Progenitor cell of endocrine pancreas (in vitro differentiated cells): Measurements from ENCODE around the gene RFC2. TPM values are rescaled to one million over a fixed set of nuclear protein-coding genes. Genes with fewer than 3 reads are reported as not detected.

Source experiments
- DNase-seq: peaks from one replicate; pipeline ENCODE4 v3.0.0; 2021; ENCODE audit warnings: low spot score; ENCODE audit not compliant: unreplicated experiment
- H3K27ac Mint-ChIP-seq: 2 replicates; pipeline ENCODE4 v1.8.0; 2021; ENCODE audit warnings: mild to moderate bottlenecking, moderate library complexity, mixed read lengths
- H3K27me3 Mint-ChIP-seq: 2 replicates; pipeline ENCODE4 v1.8.0; 2021; ENCODE audit warnings: mixed read lengths
- H3K36me3 Mint-ChIP-seq: 2 replicates; pipeline ENCODE4 v1.8.0; 2022; ENCODE audit warnings: mixed read lengths; ENCODE audit not compliant: insufficient read depth
- H3K4me1 Mint-ChIP-seq: 2 replicates; pipeline ENCODE4 v1.8.0; 2021; ENCODE audit warnings: low read depth, mixed read lengths
- H3K4me3 Mint-ChIP-seq: 2 replicates; pipeline ENCODE4 v1.8.0; 2021; ENCODE audit warnings: low read depth, mild to moderate bottlenecking, moderate library complexity, mixed read lengths
- H3K9me3 Mint-ChIP-seq: 2 replicates; pipeline ENCODE4 v1.8.0; 2021; ENCODE audit warnings: low read depth, mixed read lengths
- total RNA-seq: library from RNA; stranded (reverse); gene quantifications from 2 replicates; pipeline ENCODE4 v1.2.1, GENCODE V29; 2021
- TF ChIP-seq, protein P1 (sequence below): fragments of 200-600 bp; sonication (generic); IDR thresholded peaks from one replicate; pipeline ENCODE4 v1.5.0; 2021; ENCODE audit warnings: antibody characterized with exemption, mild to moderate bottlenecking; ENCODE audit not compliant: unreplicated experiment

Gene RFC2
- total RNA-seq, 1 donor from 2014 or later, result 42.1 TPM

DNA sequence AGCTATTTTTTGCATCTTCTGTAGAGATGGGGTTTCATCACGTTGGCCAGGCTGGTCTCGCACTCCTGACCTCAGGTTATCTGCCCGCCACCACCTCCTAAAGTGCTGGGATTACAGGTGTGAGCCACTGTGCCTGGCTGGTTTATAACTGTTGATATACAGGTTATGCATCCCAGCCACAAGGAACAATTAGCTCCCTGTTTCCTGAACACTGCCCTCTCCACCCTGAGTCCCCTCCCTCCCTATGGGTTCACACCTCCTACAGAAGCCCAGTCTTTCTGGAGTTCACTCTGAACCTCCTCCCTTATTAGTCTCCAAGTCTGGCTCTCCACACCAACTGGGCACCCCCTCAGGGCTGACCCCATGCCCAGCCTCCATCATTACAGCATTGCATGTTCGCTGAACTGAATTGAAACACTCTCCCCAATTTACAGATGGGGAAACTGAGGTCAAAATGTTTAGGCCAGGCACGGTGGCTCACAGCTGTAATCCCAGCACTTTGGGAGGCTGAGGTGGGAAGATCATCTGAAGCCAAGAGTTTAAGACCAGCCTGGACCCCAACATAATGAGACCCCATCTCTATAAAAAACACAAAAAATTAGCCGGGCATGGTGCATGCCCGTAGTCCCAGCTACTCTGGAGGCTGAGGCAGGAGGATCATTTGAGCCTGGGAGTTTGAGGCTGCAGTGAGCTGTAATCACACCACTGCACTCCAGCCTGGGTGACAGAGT is 33.3 kb upstream of the RFC2 start:
- Mint-ChIP-seq H3K36me3 (no peaks in the 10 kb centered on the region), H3K9me3 (no peaks in the 10 kb centered on the region), H3K4me1 (peaks cover 20% of the 10 kb centered on the region), H3K27me3 (peaks cover 31% of the 10 kb centered on the region), H3K4me3 (no peak overlapping the region), H3K27ac (peak overlapping the region; percentile 17)
- no peak for DNase-seq
- TF ChIP-seq, protein P1, sequence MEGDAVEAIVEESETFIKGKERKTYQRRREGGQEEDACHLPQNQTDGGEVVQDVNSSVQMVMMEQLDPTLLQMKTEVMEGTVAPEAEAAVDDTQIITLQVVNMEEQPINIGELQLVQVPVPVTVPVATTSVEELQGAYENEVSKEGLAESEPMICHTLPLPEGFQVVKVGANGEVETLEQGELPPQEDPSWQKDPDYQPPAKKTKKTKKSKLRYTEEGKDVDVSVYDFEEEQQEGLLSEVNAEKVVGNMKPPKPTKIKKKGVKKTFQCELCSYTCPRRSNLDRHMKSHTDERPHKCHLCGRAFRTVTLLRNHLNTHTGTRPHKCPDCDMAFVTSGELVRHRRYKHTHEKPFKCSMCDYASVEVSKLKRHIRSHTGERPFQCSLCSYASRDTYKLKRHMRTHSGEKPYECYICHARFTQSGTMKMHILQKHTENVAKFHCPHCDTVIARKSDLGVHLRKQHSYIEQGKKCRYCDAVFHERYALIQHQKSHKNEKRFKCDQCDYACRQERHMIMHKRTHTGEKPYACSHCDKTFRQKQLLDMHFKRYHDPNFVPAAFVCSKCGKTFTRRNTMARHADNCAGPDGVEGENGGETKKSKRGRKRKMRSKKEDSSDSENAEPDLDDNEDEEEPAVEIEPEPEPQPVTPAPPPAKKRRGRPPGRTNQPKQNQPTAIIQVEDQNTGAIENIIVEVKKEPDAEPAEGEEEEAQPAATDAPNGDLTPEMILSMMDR, result no peak

DNA sequence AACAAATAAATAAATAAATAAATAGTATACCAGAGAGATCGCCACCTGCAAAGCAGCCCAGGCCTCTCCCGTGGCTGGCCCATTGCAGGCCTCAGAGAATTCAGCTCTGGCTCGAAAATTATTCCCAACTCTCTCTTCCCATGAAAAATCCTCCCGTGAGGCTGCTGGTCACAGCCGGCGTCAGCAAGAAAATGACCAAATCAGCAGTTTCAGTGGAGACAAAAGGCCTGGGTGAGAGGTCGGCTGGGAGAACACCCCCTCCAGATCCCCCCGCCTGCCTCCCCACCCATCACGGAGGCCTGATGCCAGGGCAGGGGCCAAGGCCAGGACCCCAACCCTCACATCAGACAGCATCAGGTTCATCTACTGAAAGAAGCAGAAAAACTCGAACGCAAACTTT is 31.9 kb upstream of the RFC2 start:
- Mint-ChIP-seq H3K4me3 (no peak overlapping the region), H3K27me3 (peaks cover 32% of the 10 kb centered on the region), H3K27ac (no peak overlapping the region), H3K4me1 (peaks cover 15% of the 10 kb centered on the region), H3K36me3 (no peaks in the 10 kb centered on the region), H3K9me3 (no peaks in the 10 kb centered on the region)
- no peak for DNase-seq
- TF ChIP-seq, protein P1, result no peak

DNA sequence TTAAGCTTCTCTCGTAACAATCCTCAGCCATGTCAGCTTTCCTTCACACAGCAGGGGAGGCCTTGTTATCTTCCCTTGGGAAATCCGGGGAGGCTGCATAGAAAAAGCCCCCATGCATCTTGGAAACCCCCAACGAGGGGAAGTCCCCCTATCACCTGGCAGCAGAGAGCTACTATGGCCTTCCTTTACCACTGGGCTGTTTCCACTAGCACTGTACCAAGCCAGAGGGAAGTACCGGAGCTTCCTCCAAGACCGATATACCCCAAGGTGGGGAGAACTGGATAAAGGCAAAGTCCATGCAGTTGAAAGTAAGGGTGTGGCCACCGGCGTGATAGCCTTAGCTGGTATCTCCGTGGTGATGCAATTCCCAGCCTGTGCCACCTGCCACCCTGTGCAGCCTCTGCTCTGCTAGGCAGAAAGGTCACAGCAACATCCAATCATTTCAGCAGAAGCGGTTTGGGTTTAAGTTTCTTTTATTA is 30.6 kb upstream of the RFC2 start:
- H3K4me1 Mint-ChIP-seq, result peaks cover 12% of the 10 kb centered on the region
- H3K27ac Mint-ChIP-seq, result no peak overlapping the region
- H3K27me3 Mint-ChIP-seq, result peaks cover 34% of the 10 kb centered on the region
- H3K9me3 Mint-ChIP-seq, result no peaks in the 10 kb centered on the region
- no peak for DNase-seq
- no peak overlapping the region for H3K4me3 Mint-ChIP-seq
- TF ChIP-seq, protein P1, result no peak
- no peaks in the 10 kb centered on the region for H3K36me3 Mint-ChIP-seq

DNA sequence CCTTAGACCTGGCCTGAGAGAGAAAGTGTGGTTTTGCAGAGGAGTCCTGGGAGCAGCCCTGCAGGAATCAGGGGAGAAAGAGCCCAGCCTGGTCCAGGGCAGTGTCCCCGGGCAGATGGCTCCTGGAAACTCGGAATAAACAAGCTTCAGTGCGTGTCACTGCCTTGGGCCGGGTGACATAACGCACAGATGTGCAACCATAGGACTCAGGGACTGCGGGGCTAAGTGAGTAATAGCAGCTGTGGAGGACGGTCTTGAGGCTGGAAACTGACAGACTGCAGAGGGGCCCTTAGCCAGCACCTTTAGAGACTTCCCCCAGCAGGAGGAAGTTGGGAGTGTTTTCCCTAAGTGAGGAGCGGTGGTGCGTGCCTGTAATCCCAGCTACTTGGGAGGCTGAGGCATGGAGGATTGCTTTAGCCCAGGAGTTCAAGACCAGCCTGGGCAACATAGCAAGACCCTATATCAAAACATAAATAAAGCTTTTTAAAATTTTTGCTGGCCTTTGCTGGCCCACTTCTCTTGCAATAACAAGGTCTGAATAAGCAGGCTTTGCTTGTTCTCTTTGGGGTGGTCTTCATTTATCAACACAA is 29.8 kb upstream of the RFC2 start:
- no peak for DNase-seq
- Mint-ChIP-seq H3K4me1 (peaks cover 16% of the 10 kb centered on the region), H3K27me3 (peaks cover 33% of the 10 kb centered on the region), H3K9me3 (no peaks in the 10 kb centered on the region), H3K36me3 (no peaks in the 10 kb centered on the region), H3K4me3 (no peak overlapping the region), H3K27ac (no peak overlapping the region)
- TF ChIP-seq, protein P1, result no peak

DNA sequence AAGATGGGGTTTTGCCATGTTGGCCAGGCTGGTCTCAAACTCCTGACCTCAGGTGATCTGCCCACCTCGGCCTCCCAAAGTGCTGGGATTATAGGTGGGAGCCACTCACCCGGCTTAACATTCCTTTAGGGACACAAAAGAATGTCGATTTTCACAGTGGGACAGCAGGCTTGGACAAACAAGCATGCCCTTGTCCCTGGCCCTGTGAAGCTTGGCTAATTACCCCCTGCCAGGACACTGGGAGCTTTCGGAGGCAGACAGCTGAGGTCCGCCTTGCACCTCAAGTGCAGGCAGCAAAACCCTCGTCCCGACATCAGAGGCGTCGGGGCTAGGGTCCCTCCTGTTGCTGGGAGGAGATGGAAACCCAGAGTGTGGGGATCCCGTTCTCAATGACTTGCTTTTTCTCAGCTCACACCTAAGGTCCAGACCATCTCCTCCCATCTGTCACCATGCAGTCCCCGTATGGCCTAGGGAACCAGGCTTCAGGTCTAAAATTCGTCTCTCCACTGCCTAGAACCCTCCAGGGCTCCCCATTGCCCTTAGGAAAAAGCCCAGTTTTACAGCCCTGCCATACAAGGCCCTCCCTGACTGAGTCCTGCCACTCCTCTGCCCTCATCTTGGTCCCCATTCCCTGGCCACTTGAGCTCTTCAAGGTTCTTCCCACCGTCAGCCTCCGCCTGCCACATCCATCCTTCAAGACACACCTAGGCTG is 28.7 kb upstream of the RFC2 start:
- peaks cover 25% of the 10 kb centered on the region for H3K27me3 Mint-ChIP-seq
- no peak overlapping the region for H3K4me3 Mint-ChIP-seq
- H3K36me3 Mint-ChIP-seq, result no peaks in the 10 kb centered on the region
- DNase-seq, result no peak
- no peaks in the 10 kb centered on the region for H3K9me3 Mint-ChIP-seq
- H3K4me1 Mint-ChIP-seq, result peaks cover 9% of the 10 kb centered on the region
- H3K27ac Mint-ChIP-seq, result peak overlapping the region; percentile 45
- TF ChIP-seq, protein P1, result no peak
